ENCODE results near the gene UBE3D.

The UBE3D gene

GRCh38 chr6:82875573-82876185, 190.0 kb downstream of the UBE3D start:
- TF ChIP-seq CTCF (IDR thresholded peaks at IDR 0.05; ENCODE audit: control insufficient read depth, insufficient read depth, low read depth, low read length, missing control alignments): no peak
- no peak overlapping the region for H3K4me3 ChIP-seq (ENCODE audit: control insufficient read depth, low read depth, low read length)
- DNase-seq (ENCODE audit: low read depth): peak; percentile 37

DNA sequence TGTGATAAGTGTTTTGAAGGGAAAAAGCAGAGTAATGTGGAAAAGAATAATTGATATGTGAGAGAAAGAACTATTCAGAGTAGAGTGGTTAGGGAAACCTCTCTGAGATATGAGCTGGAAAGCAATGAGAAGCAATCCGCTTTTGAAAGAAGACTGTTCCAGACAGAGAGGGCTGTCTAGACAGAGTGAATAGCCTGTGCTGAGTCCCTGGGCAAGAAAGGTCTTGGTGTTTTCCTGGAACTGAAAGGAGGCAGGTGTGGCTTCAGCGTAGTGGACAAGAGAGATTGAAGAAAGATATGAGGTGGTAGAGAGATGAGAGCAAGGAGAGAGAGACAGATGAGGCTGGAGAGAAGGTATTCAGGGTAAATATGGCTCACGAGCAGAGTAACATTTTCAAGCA, 190.8 kb downstream of the UBE3D start:
- DNase-seq (ENCODE audit: low read depth): no peak
- H3K4me3 ChIP-seq (ENCODE audit: control insufficient read depth, low read depth, low read length): no peak overlapping the region
- no peak for TF ChIP-seq CTCF (IDR thresholded peaks at IDR 0.05; ENCODE audit: control insufficient read depth, insufficient read depth, low read depth, low read length, missing control alignments)

DNA sequence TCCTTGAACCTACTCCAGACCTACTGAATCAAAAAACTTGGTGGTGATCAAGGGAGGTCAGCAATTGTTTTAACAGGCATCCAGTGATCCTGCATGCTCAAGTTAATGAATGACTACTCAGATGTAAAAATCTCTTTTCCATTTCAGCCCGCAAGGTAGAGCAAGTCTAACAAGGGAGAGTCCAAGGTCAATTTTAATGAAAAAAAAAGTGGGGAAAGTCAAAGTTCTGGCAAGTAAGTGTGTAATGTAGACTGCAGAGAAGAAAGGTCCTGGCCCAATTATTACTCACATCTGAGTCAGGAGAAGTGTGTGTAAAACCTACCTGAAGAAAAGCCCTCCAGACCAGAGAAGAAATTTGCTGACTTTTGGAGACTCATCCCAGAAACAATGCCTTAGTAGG, 193.5 kb downstream of the UBE3D start:
- H3K4me3 ChIP-seq (ENCODE audit: control insufficient read depth, low read depth, low read length): no peak overlapping the region
- TF ChIP-seq CTCF (IDR thresholded peaks at IDR 0.05; ENCODE audit: control insufficient read depth, insufficient read depth, low read depth, low read length, missing control alignments): no peak
- no peak for DNase-seq (ENCODE audit: low read depth)

DNA sequence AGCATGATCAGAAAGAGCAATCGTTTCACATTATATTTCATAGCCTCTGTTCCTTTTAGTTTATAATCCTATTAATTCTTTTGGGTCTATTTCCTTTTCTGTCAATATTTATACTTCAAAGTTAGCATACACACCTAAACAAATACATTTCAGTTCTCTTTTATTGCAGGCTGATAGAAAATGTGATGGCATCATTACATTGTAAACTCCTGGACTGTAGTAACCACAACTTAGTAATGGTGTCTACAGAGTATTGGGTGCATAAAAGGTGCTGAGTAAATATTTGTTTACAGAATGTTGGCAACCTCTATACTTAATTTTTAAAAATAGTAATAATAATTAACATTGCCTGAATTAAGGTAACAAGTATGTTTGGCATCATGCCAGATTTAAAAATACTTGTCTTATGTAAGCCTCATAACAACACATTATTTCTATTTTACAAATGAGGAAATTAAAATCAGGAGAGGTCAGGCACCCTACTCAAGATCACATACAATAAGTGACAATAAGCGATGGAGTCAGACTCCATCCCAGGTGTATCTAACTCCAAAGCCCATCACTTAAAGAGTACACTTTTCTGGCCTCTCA, 195.0 kb downstream of the UBE3D start:
- no peak for TF ChIP-seq CTCF (IDR thresholded peaks at IDR 0.05; ENCODE audit: control insufficient read depth, insufficient read depth, low read depth, low read length, missing control alignments)
- no peak for DNase-seq (ENCODE audit: low read depth)
- no peak overlapping the region for H3K4me3 ChIP-seq (ENCODE audit: control insufficient read depth, low read depth, low read length)

- H3K4me3 ChIP-seq (ENCODE audit: control insufficient read depth, low read depth, low read length): no peak overlapping the region
- no peak for TF ChIP-seq CTCF (IDR thresholded peaks at IDR 0.05; ENCODE audit: control insufficient read depth, insufficient read depth, low read depth, low read length, missing control alignments)
- no peak for DNase-seq (ENCODE audit: low read depth)
Measured at GRCh38 chr6:82869493-82869892, 196.1 kb downstream of the UBE3D start.

- TF ChIP-seq CTCF (IDR thresholded peaks at IDR 0.05; ENCODE audit: control insufficient read depth, insufficient read depth, low read depth, low read length, missing control alignments): no peak
- no peak for DNase-seq (ENCODE audit: low read depth)
- no peak overlapping the region for H3K4me3 ChIP-seq (ENCODE audit: control insufficient read depth, low read depth, low read length)
Measured at GRCh38 chr6:82867946-82868345, 197.7 kb downstream of the UBE3D start.
